ENCODE measurements around the gene ZMYND15. TPM values are rescaled to one million over a fixed set of nuclear protein-coding genes. Genes with fewer than 3 reads are reported as not detected.
A peak's percentile ranks its signal among the peaks of the same experiment; 100 is the strongest.

ZMYND15 gene
- total and polyA plus RNA-seq, 4 donors, result 0.47 to 2.4 (median 0.71) TPM

GRCh38 chr17:4747847-4748246, 8.2 kb downstream of the ZMYND15 start:
- Histone ChIP-seq H3K4me1 (ENCODE audit: control insufficient read depth in 4 of 4, insufficient read depth in 4 of 4, low read length in 3 of 4) (no peaks in the 10 kb centered on the region), H3K36me3 (ENCODE audit: control insufficient read depth in 4 of 4, insufficient read depth in 3 of 4, low read depth in 1 of 4, low read length in 3 of 4) (no peaks in the 10 kb centered on the region), H3K9me3 (ENCODE audit: control insufficient read depth in 4 of 4, low read length in 3 of 4) (no peaks in the 10 kb centered on the region), H3K9ac (ENCODE audit: low read depth in 1 of 2, low read length in 2 of 2) (no peak overlapping the region), H3K27me3 (ENCODE audit: control insufficient read depth in 4 of 4, insufficient read depth in 4 of 4, low read length in 3 of 4) (no peaks in the 10 kb centered on the region), H3K27ac (ENCODE audit: low read depth in 1 of 2, low read length in 2 of 2) (peak overlapping the region; percentile 31 to 51), H3K4me3 (ENCODE audit: low read depth in 1 of 3, low read length in 3 of 3) (no peak overlapping the region)
- WGBS, result 60% methylated on average over 5 of the region's 5 CpGs
- TF ChIP-seq GABPA (IDR thresholded peaks at IDR 0.05 in 1 of 2, conservative IDR thresholded peaks at IDR 0.05 in 1 of 2) (no peak), MAX (IDR thresholded peaks at IDR 0.05) (no peak), REST (IDR thresholded peaks at IDR 0.05) (no peak), RAD21 (IDR thresholded peaks at IDR 0.05) (no peak), FOXA2 (IDR thresholded peaks at IDR 0.05) (no peak), SP1 (IDR thresholded peaks at IDR 0.05) (peak; percentile 14), TAF1 (conservative IDR thresholded peaks at IDR 0.05) (no peak), HNF4A (conservative IDR thresholded peaks at IDR 0.05) (no peak)
- no peak for DNase-seq (ENCODE audit: low spot score)

- Histone ChIP-seq H3K4me1 (ENCODE audit: control insufficient read depth in 4 of 4, insufficient read depth in 4 of 4, low read length in 3 of 4) (no peaks in the 10 kb centered on the region), H3K4me3 (ENCODE audit: low read depth in 1 of 3, low read length in 3 of 3) (no peak overlapping the region), H3K36me3 (ENCODE audit: control insufficient read depth in 4 of 4, insufficient read depth in 3 of 4, low read depth in 1 of 4, low read length in 3 of 4) (no peaks in the 10 kb centered on the region), H3K27ac (ENCODE audit: low read depth in 1 of 2, low read length in 2 of 2) (peak overlapping the region; percentile 51 to 74), H3K9ac (ENCODE audit: low read depth in 1 of 2, low read length in 2 of 2) (no peak overlapping the region), H3K9me3 (ENCODE audit: control insufficient read depth in 4 of 4, low read length in 3 of 4) (no peaks in the 10 kb centered on the region), H3K27me3 (ENCODE audit: control insufficient read depth in 4 of 4, insufficient read depth in 4 of 4, low read length in 3 of 4) (no peaks in the 10 kb centered on the region)
- 67% methylated on average over 4 of the region's 4 CpGs for WGBS
- TF ChIP-seq EGR1 (IDR thresholded peaks at IDR 0.05; ENCODE audit: low read depth in 2 of 2) (no peak), YY1 (IDR thresholded peaks at IDR 0.05) (no peak), SP1 (IDR thresholded peaks at IDR 0.05) (no peak), GABPA (IDR thresholded peaks at IDR 0.05 in 1 of 2, conservative IDR thresholded peaks at IDR 0.05 in 1 of 2) (no peak), JUND (IDR thresholded peaks at IDR 0.05) (no peak), HNF4A (conservative IDR thresholded peaks at IDR 0.05) (no peak), MAX (IDR thresholded peaks at IDR 0.05) (no peak)
- no peak for DNase-seq (ENCODE audit: low spot score)
These were observed 9.1 kb downstream of the ZMYND15 start for GRCh38 chr17:4748686-4749085.

GRCh38 chr17:4750606-4751005, 11.0 kb downstream of the ZMYND15 start:
- no peak for DNase-seq (ENCODE audit: low spot score)
- Histone ChIP-seq H3K4me1 (ENCODE audit: control insufficient read depth in 4 of 4, insufficient read depth in 4 of 4, low read length in 3 of 4) (no peaks in the 10 kb centered on the region), H3K27ac (ENCODE audit: low read depth in 1 of 2, low read length in 2 of 2) (no peak overlapping the region), H3K27me3 (ENCODE audit: control insufficient read depth in 4 of 4, insufficient read depth in 4 of 4, low read length in 3 of 4) (no peaks in the 10 kb centered on the region), H3K36me3 (ENCODE audit: control insufficient read depth in 4 of 4, insufficient read depth in 3 of 4, low read depth in 1 of 4, low read length in 3 of 4) (no peaks in the 10 kb centered on the region), H3K9me3 (ENCODE audit: control insufficient read depth in 4 of 4, low read length in 3 of 4) (no peaks in the 10 kb centered on the region), H3K9ac (ENCODE audit: low read depth in 1 of 2, low read length in 2 of 2) (no peak overlapping the region), H3K4me3 (ENCODE audit: low read depth in 1 of 3, low read length in 3 of 3) (no peak overlapping the region)
- TF ChIP-seq EGR1 (IDR thresholded peaks at IDR 0.05; ENCODE audit: low read depth in 2 of 2) (no peak), GABPA (IDR thresholded peaks at IDR 0.05 in 1 of 2, conservative IDR thresholded peaks at IDR 0.05 in 1 of 2) (no peak), JUND (IDR thresholded peaks at IDR 0.05) (no peak), TAF1 (conservative IDR thresholded peaks at IDR 0.05) (no peak), CTCF (IDR thresholded peaks at IDR 0.05; ENCODE audit: low read depth, low read length, missing input control) (no peak), ATF3 (IDR thresholded peaks at IDR 0.05) (no peak), NR2F2 (IDR thresholded peaks at IDR 0.05) (no peak), RXRA (IDR thresholded peaks at IDR 0.05) (no peak)
- WGBS, result 50% methylated on average over 3 of the region's 3 CpGs
